IPS DF 19.7 (cell line): Measurements from ENCODE around the gene RBM4.
A peak's percentile ranks its signal among the peaks of the same experiment; 100 is the strongest.

ENCODE experiments used
- DNase-seq: peaks from one replicate; pipeline ENCODE4 v3.0.0-alpha.2; 2013; ENCODE audit warnings: low read depth, low spot score

Gene RBM4

GRCh38 chr11:66688561-66689534 lies 50.3 kb downstream of the RBM4 start:
- no peak for DNase-seq

GRCh38 chr11:66689661-66690590 lies 51.4 kb downstream of the RBM4 start:
- DNase-seq, result no peak

DNA sequence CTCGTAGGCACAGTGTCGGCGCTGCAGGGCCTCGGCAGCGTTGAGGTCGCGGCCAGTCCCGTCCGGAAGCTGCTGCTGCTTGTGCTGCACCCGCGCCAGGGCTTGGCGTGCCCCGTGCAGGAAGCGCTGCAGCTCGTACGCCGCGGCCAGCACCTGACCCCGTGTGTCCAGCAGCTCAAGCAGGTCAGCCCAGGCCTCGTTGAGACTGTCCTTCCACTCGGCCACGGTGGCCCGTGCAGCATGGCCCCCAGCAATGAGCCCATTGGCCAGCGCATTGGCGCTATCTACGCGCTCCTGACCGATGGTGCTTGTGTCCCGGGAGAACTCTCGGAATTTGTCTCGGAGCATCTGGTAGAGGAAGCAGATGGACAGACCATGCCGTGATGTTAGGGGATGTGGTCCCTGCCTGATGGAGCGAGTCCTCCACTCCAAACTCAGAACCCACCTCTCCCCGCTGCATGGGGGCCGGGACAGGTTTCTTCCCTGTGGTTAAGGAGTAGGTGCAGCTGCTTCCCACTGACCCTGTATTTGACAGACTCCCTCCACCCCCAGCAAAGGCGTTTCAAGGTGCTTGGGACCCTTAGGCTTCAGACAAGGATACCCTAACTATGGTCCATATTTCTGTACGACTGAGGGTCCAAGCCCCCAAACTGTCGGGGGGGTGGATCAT lies 52.9 kb downstream of the RBM4 start:
- no peak for DNase-seq

GRCh38 chr11:66692446-66692845 lies 53.9 kb downstream of the RBM4 start:
- no peak for DNase-seq

DNA sequence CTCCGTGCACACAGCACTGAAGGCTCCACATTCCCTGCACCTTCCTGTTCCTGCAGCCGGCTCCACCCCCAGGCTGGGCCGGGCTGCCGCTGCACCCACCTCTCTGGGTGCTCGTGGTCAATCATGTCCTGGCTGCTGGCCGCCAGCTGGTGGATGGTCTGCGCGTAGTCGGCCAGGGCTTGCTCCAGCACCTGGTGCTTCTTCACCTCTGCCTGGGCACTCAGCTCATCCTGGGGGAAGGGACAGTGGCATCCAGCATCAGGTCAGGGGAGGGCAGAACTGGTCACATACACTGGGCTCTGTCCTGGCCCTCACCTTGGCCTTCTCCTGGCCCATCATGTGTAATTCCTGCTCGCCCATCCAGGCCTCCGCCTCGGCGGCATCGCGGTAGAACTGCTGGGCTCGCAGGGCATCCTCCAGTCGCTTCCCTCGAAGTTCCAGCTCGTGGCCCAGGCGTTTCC lies 54.4 kb downstream of the RBM4 start:
- no peak for DNase-seq

DNA sequence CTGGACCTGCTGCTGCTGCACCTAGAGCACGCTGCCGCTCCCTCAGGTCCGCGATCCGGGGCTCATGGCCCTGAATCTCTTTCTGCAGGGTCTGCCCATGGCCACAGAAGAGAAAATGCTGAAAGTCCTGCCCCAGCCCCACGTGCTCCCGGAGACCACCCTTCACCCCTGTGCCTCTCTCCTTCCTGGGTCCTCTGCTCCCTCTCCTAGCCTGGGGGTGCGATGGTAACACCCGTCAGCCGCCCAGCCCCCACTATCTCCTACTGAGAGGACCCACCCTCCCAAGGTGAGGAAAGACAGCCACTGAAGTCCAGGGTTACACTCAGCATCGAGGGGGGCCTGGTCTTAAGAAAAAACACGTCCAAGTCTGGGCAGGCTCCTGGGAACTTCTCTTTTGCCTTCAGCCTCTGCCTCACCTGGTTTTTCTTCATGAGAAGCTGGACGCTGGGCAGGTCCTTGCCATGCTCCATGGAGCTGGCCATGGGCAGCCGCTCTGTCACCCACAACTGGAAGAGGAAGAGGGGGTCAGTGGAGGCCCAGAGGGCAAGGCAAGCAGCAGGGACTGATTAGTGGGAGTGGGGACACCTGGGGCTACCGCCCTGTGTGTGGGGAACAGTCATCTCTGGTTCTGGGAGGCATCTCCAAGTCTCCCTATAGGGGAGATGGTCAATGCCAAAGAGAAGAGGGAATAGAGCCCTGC lies 55.0 kb downstream of the RBM4 start:
- DNase-seq, result no peak

DNA sequence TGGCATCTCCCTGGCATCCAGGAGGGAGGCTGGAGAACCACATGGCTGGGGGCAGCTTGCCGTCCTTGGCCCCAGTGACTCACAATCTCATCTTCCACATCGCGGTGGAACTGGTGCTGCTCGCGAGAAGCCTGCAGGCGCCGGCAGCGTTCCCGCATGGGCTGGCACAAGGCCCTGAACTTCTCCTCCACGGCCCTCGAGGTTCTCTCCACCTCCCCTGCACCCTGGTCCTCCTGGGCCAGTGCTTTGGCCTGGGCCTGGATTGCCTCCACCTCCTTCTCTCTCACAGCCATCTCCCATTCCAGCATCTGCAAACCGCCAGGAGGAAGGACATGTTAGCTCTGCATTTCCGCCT lies 55.5 kb downstream of the RBM4 start:
- DNase-seq, result no peak

DNA sequence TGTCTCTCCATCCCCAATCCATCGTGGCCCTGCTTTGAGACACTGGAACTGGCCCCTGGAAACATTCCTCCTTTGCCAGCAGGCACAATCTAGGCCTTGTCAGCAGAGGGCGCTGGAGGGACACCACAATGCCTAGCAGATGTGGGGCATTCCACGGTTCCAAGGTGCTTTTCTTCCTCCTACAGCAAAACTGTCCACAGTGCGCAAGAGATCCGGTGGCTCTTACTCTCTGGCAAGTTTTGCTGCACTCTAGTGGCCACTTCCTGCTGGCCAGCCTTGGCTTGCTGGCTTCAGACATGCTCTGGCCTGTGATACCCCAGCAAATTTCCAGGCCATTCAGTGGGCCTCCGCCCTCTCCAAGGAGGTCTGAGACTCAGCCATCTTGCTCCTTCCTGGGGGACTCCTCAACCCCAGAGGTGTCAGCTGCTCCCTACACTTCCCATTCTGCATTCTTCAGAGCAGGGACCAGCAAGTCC lies 56.3 kb downstream of the RBM4 start:
- peak; percentile 93 for DNase-seq
